Right renal cortex interstitium (tissue), 3 donors: ENCODE results near the gene FEV. TPM values are rescaled to one million over a fixed set of nuclear protein-coding genes. Genes with fewer than 3 reads are reported as not detected.

ENCODE experiments used
- DNase-seq, 3 donors: peaks; one replicate each; pipeline ENCODE4 v3.0.0-alpha.2; 2013; ENCODE audit warnings: low read depth in 3 of 3, low spot score in 2 of 3
- polyA plus RNA-seq, 3 donors: library from polyadenylated mRNA; unstranded; fragments of 120-200 nt; gene quantifications; one replicate each; pipeline ENCODE4 v1.2.1, GENCODE V29; 2013; ENCODE audit not compliant: insufficient read length in 3 of 3

Gene FEV
- polyA plus RNA-seq = under 1 TPM in 2 of 3 donors, not detected in 1; 0.07 to 0.10 TPM

DNA sequence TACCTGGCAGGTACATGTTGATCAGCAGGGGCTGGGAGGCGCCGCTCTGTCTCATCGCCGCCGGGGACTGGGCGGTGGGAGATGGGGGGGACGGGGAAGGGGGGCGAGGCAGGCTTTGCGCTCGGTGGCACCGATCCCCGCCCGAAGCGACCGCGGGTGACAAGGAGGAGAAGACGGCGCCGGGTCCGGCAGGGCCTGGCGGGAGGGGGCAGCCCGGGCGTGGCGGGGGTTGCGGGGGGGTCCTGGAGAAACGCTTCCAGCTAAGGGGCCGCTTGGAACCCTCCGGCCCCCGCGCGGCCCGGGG is at the start of gene FEV:
FEV (minus strand) TSS at position 164 of the 304 bp plus-strand sequence; CDS start at position 55, 109 bp downstream.
- DNase-seq = no peak

GRCh38 chr2:219032051-219032745 is 47.2 kb upstream of the FEV start:
- DNase-seq = no peak

DNA sequence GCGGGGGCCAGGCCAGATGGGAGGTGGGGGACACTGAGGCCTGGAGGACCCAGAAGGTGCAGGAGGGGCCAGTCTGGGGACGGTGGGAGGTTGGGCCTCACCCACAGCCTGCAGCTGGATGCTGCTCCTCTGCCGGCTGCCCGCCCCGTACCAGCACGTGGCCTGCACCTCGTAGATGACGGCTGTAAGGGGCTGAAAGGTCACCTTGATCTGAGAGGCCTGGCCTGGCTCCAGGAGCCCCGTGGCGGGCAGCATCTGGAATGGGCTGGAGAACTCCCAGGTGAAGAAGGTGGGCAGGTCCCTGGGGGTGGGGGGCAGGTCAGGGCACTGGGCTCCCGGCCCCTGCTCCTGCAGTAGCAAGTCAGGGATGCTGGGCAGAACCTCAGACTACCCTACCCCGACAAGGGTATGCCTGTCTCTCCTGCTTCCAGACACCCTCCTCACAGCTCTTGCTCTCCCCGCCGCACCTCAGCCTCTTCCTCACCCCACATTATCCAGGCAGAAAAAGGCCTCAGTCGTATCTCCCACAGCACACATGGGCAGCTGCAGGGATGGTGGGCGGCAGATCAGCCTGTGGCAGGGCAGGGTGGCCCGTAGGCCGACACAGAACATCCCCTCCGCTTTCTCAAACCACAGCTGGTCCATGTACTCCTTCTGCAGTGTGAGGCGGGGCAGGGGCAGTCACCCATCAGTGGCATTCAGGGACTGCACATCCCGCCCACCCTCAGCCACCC is 46.2 kb upstream of the FEV start:
- no peak for DNase-seq

- no peak for DNase-seq
Measured at GRCh38 chr2:219030177-219030940, 45.4 kb upstream of the FEV start.

DNA sequence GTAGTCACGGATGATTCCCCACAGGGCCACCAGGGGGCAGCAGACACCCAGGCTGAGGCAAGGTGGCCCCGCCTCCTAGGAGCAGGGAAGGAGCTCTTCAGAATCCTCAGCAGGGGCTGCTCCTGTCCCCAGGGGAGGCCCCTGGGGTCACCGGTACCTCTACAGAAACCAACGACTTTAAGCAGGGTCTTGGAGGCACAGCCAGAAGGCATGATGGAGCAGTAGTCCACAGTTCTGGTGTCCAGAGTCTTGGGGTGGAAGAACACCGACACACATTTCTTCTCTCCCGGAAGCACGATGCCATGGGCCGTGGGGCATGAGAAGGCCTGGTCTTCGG is 44.8 kb upstream of the FEV start:
- DNase-seq = peak; percentile 23 to 52 (median 50)

GRCh38 chr2:219028996-219029828 is 44.2 kb upstream of the FEV start:
- no peak for DNase-seq

- DNase-seq = no peak
Measured at GRCh38 chr2:219028141-219028540, 43.2 kb upstream of the FEV start.

DNA sequence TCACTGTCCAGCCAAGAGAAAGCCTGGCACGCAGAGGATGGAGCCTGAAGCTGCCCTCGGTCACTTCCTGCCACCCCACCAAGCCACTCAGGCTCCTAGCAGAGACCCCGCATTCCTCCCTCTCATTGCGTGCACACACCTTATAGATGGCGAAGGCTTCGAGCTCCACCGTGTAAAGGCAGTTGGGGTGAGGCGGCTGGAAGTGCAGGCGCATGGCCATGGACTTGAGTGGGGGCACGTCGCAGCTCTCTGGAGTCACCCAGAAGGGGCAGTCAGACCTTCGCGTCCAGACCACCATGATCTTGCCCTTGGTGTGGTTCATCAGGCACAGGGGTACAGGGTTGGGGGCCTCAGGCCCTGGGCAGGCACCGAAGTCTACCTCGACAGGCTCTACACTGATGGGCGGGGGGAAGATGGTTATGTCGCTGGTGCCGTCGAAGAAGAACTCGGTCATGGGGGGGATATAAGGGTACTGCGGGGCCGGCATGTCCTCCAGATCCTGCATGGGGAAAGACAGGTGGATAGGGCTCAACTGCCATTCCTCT is 42.6 kb upstream of the FEV start:
- no peak for DNase-seq

- no peak for DNase-seq
Measured at GRCh38 chr2:219026946-219027345, 42.0 kb upstream of the FEV start.

GRCh38 chr2:219025637-219026585 is 40.9 kb upstream of the FEV start:
- DNase-seq = no peak

DNA sequence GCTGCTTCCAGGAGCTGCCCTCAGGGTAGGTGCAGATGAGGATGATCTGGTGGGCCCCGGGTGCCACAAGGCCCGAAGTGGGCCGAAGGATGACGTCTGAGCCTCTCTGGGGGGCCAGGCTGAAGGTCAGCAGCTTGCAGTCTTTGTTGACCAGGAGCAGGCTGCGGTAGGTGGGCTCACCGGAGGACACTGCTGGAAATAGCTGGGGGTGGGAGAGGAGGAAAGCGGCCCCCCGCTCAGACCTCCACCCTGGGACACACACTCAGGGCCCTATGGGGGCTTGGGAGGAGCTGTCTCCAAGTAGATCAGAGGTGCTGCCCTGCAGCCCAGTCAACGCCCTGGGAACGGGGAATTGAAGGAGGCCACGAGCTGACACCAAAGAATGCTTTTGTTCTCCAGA is 39.1 kb upstream of the FEV start:
- DNase-seq = no peak

DNA sequence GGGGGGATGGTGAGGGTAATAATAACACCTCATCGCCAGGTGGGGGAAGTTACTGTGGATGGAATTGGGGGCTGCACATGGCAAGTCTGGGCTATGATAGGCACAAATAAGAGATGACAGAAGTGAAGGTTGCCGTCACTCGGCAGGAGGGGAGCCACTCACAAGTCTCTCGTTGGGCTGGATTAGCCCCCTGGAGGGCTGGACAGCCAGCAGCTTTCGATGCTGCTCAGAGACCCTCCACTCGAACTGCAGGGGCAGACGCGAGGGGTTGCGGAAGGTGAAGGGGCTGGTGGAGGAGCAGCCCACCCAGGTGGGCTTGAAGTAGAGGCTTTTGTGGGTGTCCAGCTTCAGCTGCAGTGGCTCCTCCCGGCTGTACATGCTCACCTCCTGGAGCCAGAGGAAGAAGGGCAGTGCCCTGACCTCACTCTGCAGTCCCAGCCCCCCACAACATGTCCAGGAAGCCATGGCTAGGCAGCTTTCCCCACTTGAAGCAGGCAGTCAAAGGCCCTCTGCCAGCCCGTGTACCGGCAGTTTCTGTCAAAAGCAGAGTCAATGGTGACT is 38.1 kb upstream of the FEV start:
- no peak for DNase-seq

DNA sequence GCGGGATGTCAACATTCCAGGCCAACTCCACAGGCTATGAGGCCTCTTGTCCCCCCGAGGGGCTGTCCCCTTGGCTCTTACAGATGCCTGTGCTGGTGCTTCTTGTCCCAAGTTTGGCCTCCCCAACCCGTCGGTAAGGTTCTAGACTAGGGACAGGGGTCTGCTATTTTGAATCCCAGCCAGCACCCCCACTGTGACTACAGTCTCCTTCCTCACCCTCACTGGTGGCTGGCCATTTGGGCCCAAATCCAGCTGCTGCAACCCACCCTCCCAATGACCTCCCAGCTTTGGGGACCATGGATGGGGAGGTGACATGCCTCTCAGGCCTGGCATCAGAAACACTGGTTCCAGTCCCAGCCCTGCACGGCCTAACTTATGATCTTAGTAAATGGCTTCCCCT is 37.6 kb upstream of the FEV start:
- no peak for DNase-seq

DNA sequence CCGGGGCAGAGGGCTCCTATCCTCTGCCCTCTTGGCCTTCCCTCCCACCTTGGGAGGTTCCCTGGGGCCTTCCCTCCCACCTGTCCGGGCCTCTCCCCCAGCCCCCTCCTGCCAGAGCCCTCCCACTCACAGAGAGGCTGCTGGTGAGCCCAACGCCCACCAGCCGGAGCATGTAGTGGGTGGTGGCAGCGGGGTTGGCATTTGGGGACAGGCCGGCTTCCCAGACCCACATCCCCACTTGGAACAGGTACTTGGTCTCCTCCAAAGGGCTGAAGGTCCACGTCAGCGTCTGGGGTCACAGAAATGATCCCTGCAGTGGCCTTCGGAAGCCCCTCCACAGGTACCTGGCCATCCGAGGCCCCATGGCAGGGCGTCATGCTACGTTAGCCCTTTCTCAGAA is 37.1 kb upstream of the FEV start:
- no peak for DNase-seq

- no peak for DNase-seq
Measured at GRCh38 chr2:219021591-219021990, 36.6 kb upstream of the FEV start.

GRCh38 chr2:219020604-219021365 is 35.8 kb upstream of the FEV start:
- no peak for DNase-seq

DNA sequence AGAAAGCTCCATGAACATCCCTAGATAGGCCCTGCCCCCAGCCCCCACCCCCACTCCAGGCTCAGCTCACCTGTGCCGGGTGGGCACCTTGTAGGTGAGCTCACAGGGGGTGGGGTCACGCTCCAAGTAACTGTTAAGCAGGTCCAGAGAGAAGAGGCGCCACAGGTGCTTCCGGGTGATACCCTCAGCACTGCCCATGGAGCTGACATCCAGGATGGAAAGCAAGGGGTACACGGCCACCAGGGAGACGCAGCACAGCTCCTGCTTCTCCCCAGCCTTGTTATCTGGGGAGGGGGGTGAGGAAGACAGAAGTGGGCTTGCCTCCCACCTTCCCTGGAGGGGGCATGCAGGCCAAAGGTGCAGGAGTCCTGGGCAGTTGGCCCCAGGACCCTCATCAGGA is 34.5 kb upstream of the FEV start:
- DNase-seq = no peak

DNA sequence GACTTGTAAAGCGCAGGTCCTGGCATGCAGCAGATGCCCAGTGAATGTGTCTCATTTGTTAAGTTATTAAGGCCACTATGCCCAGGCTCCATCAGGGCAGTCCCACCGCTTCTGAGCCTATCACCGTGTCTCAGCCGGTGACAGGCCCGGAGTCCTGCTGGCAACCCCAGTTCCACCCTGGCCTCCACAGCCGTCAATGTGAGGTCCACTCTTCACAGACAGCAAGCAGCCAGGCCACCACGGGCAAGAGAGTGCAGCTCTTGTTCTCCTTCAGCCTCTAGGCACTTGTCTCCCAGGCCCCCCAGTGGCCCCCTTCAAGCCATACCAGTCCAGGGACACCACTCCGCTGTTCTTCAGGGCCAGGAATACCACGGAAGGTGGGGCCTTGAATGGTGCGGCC is 33.7 kb upstream of the FEV start:
- DNase-seq = no peak

- no peak for DNase-seq
Measured at GRCh38 chr2:219018286-219018685, 33.3 kb upstream of the FEV start.
